Upper lobe of left lung (tissue), 6 donors: ENCODE data around the gene SLC48A1. TPM values are rescaled to one million over a fixed set of nuclear protein-coding genes. Genes with fewer than 3 reads are reported as not detected.

Experiments used
- ATAC-seq, 2 donors: fragments of 200-7000 bp; cut with Tn5 transposase; one replicate each; pipeline ENCODE4 v1.9.1; 2022; ENCODE audit warnings: mild to moderate bottlenecking in 2 of 2, moderate library complexity in 2 of 2; ENCODE audit not compliant: low FRiP score in 2 of 2
- DNase-seq, 2 donors: peaks; one replicate each; pipeline ENCODE4 v3.0.0-alpha.2; 2019 to 2020
- H3K27ac ChIP-seq, 4 donors: fragments of 200-600 bp; sonication (generic); one replicate each; pipeline ENCODE4 v1.5.1; 2016 to 2019
- H3K27me3 ChIP-seq, 4 donors: fragments of 200-600 bp; sonication (generic); one replicate each; pipeline ENCODE4 v1.5.1; 2017 to 2019
- H3K36me3 ChIP-seq, 4 donors: fragments of 200-600 bp; sonication (generic); one replicate each; pipeline ENCODE4 v1.5.1; 2016 to 2019
- H3K4me1 ChIP-seq, 4 donors: fragments of 200-600 bp; sonication (generic); one replicate each; pipeline ENCODE4 v1.5.1; 2018 to 2019
- H3K4me3 ChIP-seq, 4 donors: fragments of 200-600 bp; sonication (generic); one replicate each; pipeline ENCODE4 v1.5.1; 2017 to 2019; ENCODE audit warnings: mild to moderate bottlenecking in 2 of 4, moderate library complexity in 1 of 4
- H3K9me3 ChIP-seq, 4 donors: fragments of 200-600 bp; sonication (generic); one replicate each; pipeline ENCODE4 v1.5.1; 2018 to 2019
- EP300 ChIP-seq, 4 donors: sonication (generic); formaldehyde crosslinking; IDR thresholded peaks; one replicate each; pipeline ENCODE4 v1.5.1; 2017; ENCODE audit warnings: antibody characterized with exemption in 4 of 4, control low read depth in 2 of 4
- POLR2A ChIP-seq, 4 donors: fragments of 450-650 bp; IDR thresholded peaks; one replicate each; pipeline ENCODE4 v1.5.1; 2016 to 2017; ENCODE audit warnings: antibody characterized with exemption in 4 of 4, mild to moderate bottlenecking in 2 of 4
- POLR2AphosphoS5 ChIP-seq, 2 donors: sonication (generic); formaldehyde crosslinking; IDR thresholded peaks; one replicate each; pipeline ENCODE4 v1.5.1; 2017; ENCODE audit warnings: antibody characterized with exemption in 2 of 2
- WGBS, 2 donors: methylation state at CpG; one replicate each; pipeline ENCODE4 v1.1.5; 2017 to 2018; 5-methylcytosine and 5-hydroxymethylcytosine counted together
- total RNA-seq, 6 donors: library from RNA; depleted of rRNA in 4 of 6; stranded (reverse); fragments of >200 nt in 4 of 6; gene quantifications; one replicate each; pipeline versions ENCODE4 v1.1.0 to v1.2.1, GENCODE V29; 2016 to 2021
- TF ChIP-seq, protein P1 (sequence below), 6 experiments: fragments of 450-650 bp in 4 of 6; fragments of 200-600 bp in 2 of 6; sonication (generic) in 2 of 6; IDR thresholded peaks; one replicate each; pipeline ENCODE4 v1.5.1; 2016 to 2019; ENCODE audit warnings: antibody characterized with exemption in 6 of 6
- donor health status: DM: no; HTN: no; CAD: no; lungs with moderate emphysema.
- donor health status: DM: no; HTN: yes; CAD: no; lungs with severe emphysema.

SLC48A1 gene
- total RNA-seq, 6 donors from 2014 or later, result 26.5 to 36.5 (median 33.9) TPM

DNA sequence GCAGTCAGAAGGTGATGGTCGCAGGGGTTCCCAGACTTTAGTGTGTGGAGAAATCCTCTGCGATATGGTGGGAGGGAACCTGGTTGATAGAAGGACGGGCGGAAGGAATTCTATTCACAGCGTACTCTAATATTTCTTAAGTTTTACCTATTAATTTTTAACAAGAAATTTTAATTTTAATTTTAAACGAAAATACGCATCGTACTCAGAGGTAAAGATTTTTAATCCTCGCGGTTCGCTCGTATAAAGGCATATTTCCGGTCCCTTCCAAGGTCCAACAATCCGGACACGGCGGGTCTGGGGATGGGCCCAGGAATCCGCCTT lies 338 bp upstream of the SLC48A1 start:
- Histone ChIP-seq H3K27me3 (no peaks in the 10 kb centered on the region), H3K4me3 (peak overlapping the region in 3 of 4 donors; percentile 78 to 99 (median 92)), H3K9me3 (no peaks in the 10 kb centered on the region), H3K4me1 (peaks cover 48 to 59% (median 54%) of the 10 kb centered on the region in 4 donors), H3K36me3 (no peaks in the 10 kb centered on the region), H3K27ac (peak overlapping the region; percentile 57 to 90 (median 80))
- ATAC-seq, result no peak
- DNase-seq, result no peak
- 12 to 14% methylated on average over 17 of the region's 17 CpGs for WGBS, 2 donors
- TF ChIP-seq POLR2A (IDR thresholded peaks at IDR 0.05) (no peak), EP300 (IDR thresholded peaks at IDR 0.05) (no peak), POLR2AphosphoS5 (IDR thresholded peaks at IDR 0.05) (no peak)
- TF ChIP-seq, protein P1, sequence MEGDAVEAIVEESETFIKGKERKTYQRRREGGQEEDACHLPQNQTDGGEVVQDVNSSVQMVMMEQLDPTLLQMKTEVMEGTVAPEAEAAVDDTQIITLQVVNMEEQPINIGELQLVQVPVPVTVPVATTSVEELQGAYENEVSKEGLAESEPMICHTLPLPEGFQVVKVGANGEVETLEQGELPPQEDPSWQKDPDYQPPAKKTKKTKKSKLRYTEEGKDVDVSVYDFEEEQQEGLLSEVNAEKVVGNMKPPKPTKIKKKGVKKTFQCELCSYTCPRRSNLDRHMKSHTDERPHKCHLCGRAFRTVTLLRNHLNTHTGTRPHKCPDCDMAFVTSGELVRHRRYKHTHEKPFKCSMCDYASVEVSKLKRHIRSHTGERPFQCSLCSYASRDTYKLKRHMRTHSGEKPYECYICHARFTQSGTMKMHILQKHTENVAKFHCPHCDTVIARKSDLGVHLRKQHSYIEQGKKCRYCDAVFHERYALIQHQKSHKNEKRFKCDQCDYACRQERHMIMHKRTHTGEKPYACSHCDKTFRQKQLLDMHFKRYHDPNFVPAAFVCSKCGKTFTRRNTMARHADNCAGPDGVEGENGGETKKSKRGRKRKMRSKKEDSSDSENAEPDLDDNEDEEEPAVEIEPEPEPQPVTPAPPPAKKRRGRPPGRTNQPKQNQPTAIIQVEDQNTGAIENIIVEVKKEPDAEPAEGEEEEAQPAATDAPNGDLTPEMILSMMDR (IDR thresholded peaks at IDR 0.05), result no peak

DNA sequence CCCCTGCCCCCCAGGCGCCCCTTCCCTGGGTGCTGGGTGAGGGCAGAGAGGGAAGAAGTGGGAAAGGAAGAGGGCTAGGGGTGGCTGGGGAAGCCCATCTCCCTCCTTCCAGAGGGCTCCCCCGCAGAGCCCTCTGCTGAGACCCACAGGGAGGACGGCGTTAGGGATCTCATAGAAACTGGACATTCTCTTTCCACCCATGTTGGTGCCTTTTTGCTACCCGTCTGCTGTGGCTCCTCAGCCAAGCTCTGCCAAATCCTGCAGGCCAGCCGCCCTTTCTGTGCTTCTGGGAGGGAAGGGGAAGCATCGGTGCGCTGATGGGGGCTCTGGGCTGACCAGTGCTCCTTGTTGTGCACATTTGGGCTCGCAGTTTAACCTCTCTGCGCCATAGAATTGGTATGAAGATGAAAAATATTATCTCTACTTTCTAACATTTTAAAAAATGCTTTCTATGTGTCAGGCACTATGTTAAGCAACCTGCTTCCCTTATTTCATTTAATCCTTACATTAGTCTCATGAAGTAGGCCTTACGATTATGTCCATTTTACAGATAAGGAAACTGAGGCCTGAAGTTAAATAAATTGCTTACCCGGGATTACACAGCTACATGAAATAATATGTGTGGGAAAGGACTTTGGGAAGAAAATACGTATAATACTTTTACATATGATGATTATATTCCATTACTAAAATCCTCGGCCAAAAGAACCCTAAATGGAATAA lies 981 bp downstream of the SLC48A1 start:
- H3K4me1 ChIP-seq, result peaks cover 61 to 72% (median 67%) of the 10 kb centered on the region in 4 donors
- no peaks in the 10 kb centered on the region for H3K9me3 ChIP-seq
- no peaks in the 10 kb centered on the region for H3K36me3 ChIP-seq
- WGBS, 2 donors, result 50 to 57% methylated on average over 13 to 14 of the region's 14 CpGs
- H3K27me3 ChIP-seq, result no peaks in the 10 kb centered on the region
- H3K4me3 ChIP-seq, result peak overlapping the region; percentile 76 to 99 (median 85)
- ATAC-seq, result peak in 1 of 2 donors; percentile 6
- no peak for TF ChIP-seq POLR2AphosphoS5 (IDR thresholded peaks at IDR 0.05)
- TF ChIP-seq, protein P1 (IDR thresholded peaks at IDR 0.05), result no peak
- TF ChIP-seq POLR2A (IDR thresholded peaks at IDR 0.05), result no peak
- DNase-seq, result no peak
- peak overlapping the region; percentile 78 to 90 (median 80) for H3K27ac ChIP-seq

DNA sequence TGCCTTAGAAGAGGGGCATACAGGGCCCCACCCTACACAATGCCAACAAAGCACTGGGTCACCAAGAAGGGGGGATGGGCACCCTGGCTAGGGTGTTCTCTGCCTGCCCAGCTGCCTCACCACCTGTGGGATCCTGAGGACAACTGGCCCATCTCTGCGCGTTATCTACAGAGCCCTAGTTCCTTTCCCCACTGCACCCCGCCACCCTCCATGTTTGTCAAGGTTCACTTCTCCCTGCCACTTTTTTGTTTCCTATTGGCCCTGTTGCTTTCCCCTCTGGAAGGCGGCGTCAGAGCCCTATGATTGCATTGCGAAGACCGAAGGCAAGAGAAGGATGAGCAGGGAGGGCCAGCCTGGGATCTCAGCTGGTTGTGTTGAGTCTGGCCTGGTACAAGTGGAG lies 1.6 kb downstream of the SLC48A1 start:
- TF ChIP-seq POLR2AphosphoS5 (IDR thresholded peaks at IDR 0.05) (no peak), POLR2A (IDR thresholded peaks at IDR 0.05) (no peak), EP300 (IDR thresholded peaks at IDR 0.05) (no peak)
- TF ChIP-seq, protein P1 (IDR thresholded peaks at IDR 0.05), result no peak
- Histone ChIP-seq H3K9me3 (no peaks in the 10 kb centered on the region), H3K4me1 (peaks cover 66 to 79% (median 71%) of the 10 kb centered on the region in 4 donors), H3K4me3 (peak overlapping the region in 1 of 4 donors; percentile 99), H3K27me3 (no peaks in the 10 kb centered on the region), H3K36me3 (no peaks in the 10 kb centered on the region), H3K27ac (peak overlapping the region; percentile 27 to 90 (median 76))
- ATAC-seq, result no peak
- no peak for DNase-seq
- WGBS, 2 donors, result 94 to 95% methylated on average over 7 of the region's 7 CpGs

DNA sequence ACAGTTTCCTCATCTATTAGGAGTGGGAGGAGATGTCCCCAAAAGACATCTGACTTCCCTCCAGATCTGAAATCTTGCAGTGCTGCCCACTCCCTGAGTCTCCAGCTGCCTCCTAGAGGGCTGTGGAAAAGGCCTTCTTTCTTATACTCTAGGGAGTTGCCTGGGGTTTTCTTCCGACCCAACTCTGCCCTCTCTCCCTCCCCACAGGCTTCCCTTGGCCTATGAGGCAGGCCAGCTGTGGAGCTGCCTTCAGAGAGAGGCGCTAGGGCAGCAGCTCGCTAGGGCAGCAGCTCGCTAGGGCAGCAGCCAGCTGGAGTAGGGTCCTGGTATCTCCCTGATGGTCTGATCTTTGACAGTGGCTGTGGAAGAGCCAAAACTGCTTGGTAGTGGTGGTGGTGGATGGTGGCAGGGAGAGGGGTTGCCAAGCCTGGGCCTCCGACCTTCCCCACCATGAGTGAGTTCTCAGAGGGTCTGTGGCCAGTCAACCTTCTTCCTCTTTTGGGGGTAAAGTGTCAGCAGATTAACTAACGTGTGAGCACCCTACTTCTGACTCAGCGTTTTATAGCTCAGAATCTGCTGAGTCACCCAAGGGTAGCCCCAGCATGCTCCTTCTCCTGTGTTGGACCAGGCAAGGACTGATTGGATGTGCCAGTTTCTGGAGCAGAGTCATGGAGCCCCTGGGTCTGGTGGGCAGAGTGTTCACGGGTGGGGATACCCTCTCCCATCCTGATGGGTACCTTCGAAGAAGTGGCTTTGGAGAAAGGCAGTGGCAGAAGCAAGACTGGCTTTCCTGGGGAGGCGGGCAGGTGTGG lies 2.3 kb downstream of the SLC48A1 start:
- Histone ChIP-seq H3K9me3 (no peaks in the 10 kb centered on the region), H3K27me3 (no peaks in the 10 kb centered on the region), H3K4me1 (peaks cover 65 to 79% (median 69%) of the 10 kb centered on the region in 4 donors), H3K36me3 (peaks cover 0 to 3% (median 0%) of the 10 kb centered on the region in 4 donors), H3K4me3 (no peak overlapping the region), H3K27ac (peak overlapping the region; percentile 27 to 90 (median 76))
- WGBS, 2 donors, result 63 to 69% methylated on average over 8 to 10 of the region's 10 CpGs
- ATAC-seq (no peak), DNase-seq (no peak)
- TF ChIP-seq, protein P1 (IDR thresholded peaks at IDR 0.05), result no peak
- TF ChIP-seq POLR2AphosphoS5 (IDR thresholded peaks at IDR 0.05) (no peak), EP300 (IDR thresholded peaks at IDR 0.05) (no peak), POLR2A (IDR thresholded peaks at IDR 0.05) (no peak)
